GM23338 (cell line): ENCODE measurements around the gene WNT7A.

Experiments used
- CTCF ChIP-seq, 2 experiments: fragments of 200-600 bp in 1 of 2; sonication (generic) in 1 of 2; conservative IDR thresholded peaks; 2 replicates each; pipeline versions ENCODE4 v1.5.1 to v1.6.1; 2016 to 2017; ENCODE audit warnings: antibody characterized with exemption in 2 of 2, low read depth in 2 of 2, mild to moderate bottlenecking in 2 of 2, moderate library complexity in 1 of 2
- EZH2 ChIP-seq: fragments of 200-600 bp; sonication (generic); IDR thresholded peaks from one replicate; pipeline ENCODE4 v1.8.0; 2017; ENCODE audit warnings: antibody characterized with exemption, mild to moderate bottlenecking, low read depth; ENCODE audit not compliant: unreplicated experiment
- JUNB ChIP-seq: IDR thresholded peaks from one replicate; pipeline ENCODE4 v1.6.1; 2016; ENCODE audit warnings: antibody characterized with exemption; ENCODE audit not compliant: unreplicated experiment
- REST ChIP-seq: IDR thresholded peaks from one replicate; pipeline ENCODE4 v1.6.1; 2018; ENCODE audit warnings: antibody characterized with exemption; ENCODE audit not compliant: unreplicated experiment
- ZNF114 ChIP-seq: fragments of 250-450 bp; sonication (Bioruptor Pico); IDR thresholded peaks from 2 replicates; pipeline ENCODE4 v1.5.0; 2020; ENCODE audit warnings: mild to moderate bottlenecking, moderate library complexity

DNA sequence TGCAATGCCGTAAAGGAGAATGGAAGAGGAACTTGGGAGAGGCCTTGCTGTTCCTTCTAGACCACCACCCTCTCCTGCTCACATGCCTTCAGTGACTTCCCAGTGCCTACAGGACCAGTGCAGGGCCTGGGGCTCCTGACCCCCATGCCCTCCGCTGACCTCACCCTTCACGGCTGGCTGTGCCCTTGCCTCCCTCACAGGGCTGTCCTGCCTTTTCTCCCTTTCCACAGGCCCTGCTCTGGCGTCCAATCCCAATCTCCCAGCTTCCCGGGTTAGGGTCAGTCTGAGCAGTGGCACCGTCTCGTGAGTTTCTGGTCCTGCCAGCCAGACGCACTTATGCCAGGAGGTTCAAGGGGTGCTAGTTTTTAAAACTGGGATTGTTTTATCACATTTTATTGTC lies 110.4 kb downstream of the WNT7A start:
- TF ChIP-seq CTCF (conservative IDR thresholded peaks at IDR 0.05; ENCODE audit: low read depth in 2 of 2) = no peak
- TF ChIP-seq REST = no peak
- no peak for TF ChIP-seq EZH2
- no peak for TF ChIP-seq ZNF114
- TF ChIP-seq JUNB = no peak
